Testis (tissue), 3 donors: ENCODE data around the gene YIPF4. TPM values are rescaled to one million over a fixed set of nuclear protein-coding genes. Genes with fewer than 3 reads are reported as not detected.
"Not testable (repeated sequence)": the region's sequence is repeated elsewhere in the genome, so short reads cannot be mapped to it uniquely, and the experiment has no call there.

ENCODE experiments used
- DNase-seq: peaks from one replicate; pipeline ENCODE4 v3.0.0-alpha.2; 2019
- H3K27ac ChIP-seq, 2 donors: fragments of 200-600 bp; sonication (generic); one replicate each; pipeline ENCODE4 v1.5.1; 2019
- H3K27me3 ChIP-seq: fragments of 200-600 bp; sonication (generic); one replicate; pipeline ENCODE4 v1.5.1; 2019
- H3K36me3 ChIP-seq: fragments of 200-600 bp; sonication (generic); one replicate; pipeline ENCODE4 v1.5.1; 2017; ENCODE audit warnings: low read depth; ENCODE audit errors: missing control alignments
- H3K4me1 ChIP-seq: fragments of 200-600 bp; sonication (generic); one replicate; pipeline ENCODE4 v1.5.1; 2019
- H3K4me3 ChIP-seq, 2 donors: fragments of 200-600 bp; sonication (generic); one replicate each; pipeline ENCODE4 v1.5.1; 2017 to 2019
- H3K9me3 ChIP-seq: fragments of 200-600 bp; sonication (generic); one replicate; pipeline ENCODE4 v1.5.1; 2017
- POLR2A ChIP-seq: fragments of 450-650 bp; IDR thresholded peaks from one replicate; pipeline ENCODE4 v1.6.1; 2017; ENCODE audit warnings: antibody characterized with exemption, mild to moderate bottlenecking, moderate library complexity
- WGBS, 2 donors: methylation state at CpG; one replicate each; pipeline ENCODE4 v1.1.5; 2018; 5-methylcytosine and 5-hydroxymethylcytosine counted together
- intact Hi-C: fragments of 100-400 bp; cut with DNase I; formaldehyde crosslinking; loops from one replicate; pipeline ENCODE4 v1.15.1; 2023; ENCODE audit warnings: low total_unique reads
- polyA plus RNA-seq: library from polyadenylated mRNA; stranded (reverse); fragments of 350-450 nt; fragmentation: Illumina TruSeq; extraction: RNeasy Lipid Tissue Mini Kit (QIAGEN cat#74804); gene quantifications from one replicate; pipeline ENCODE4 v1.2.3, GENCODE V29; 2014; ENCODE audit warnings: low read depth, low replicate concordance; ENCODE audit not compliant: insufficient read depth
- total RNA-seq, 2 donors: library from RNA; depleted of rRNA; stranded (reverse); fragments of >200 nt; gene quantifications; one replicate each; pipeline ENCODE4 v1.2.3, GENCODE V29; 2016
- TF ChIP-seq, protein P1 (sequence below), 3 experiments: fragments of 450-650 bp in 2 of 3; fragments of 200-600 bp in 1 of 3; sonication (generic) in 1 of 3; IDR thresholded peaks; one replicate each; pipeline ENCODE4 v1.5.1; 2016 to 2019; ENCODE audit warnings: antibody characterized with exemption in 3 of 3, mild to moderate bottlenecking in 2 of 3, moderate library complexity in 1 of 3

The YIPF4 gene
- total and polyA plus RNA-seq, 3 donors from 2014 or later: 13.9 to 41.2 (median 16.0) TPM

DNA sequence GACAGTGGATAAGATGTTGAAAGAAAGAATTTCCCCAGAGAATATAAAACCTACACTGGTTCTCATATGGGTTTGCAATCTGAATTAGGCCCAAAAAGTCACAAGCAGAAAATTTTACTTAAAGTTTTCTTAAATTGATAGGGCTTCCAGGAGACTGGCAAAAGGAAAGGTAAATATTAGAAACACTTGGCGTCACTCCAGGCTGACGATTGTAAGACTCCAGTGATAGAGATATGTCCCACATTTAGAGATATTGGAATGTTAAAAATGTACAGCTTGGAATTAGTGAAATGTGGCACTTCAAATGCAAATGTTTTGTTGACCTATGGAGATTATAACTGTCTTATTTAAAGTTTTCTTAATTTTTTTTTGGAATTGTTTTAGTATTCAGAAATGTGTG, 14.0 kb downstream of the YIPF4 start:
- DNase-seq: no peak
- Histone ChIP-seq H3K9me3 (no peaks in the 10 kb centered on the region), H3K4me1 (peaks cover 6% of the 10 kb centered on the region), H3K36me3 (no peaks in the 10 kb centered on the region), H3K27ac (no peak overlapping the region), H3K4me3 (no peak overlapping the region), H3K27me3 (no peaks in the 10 kb centered on the region)
- WGBS, 2 donors: 72 to 81% methylated on average over 2 of the region's 2 CpGs
- intact Hi-C loops: no loop called here
- TF ChIP-seq, protein P1, sequence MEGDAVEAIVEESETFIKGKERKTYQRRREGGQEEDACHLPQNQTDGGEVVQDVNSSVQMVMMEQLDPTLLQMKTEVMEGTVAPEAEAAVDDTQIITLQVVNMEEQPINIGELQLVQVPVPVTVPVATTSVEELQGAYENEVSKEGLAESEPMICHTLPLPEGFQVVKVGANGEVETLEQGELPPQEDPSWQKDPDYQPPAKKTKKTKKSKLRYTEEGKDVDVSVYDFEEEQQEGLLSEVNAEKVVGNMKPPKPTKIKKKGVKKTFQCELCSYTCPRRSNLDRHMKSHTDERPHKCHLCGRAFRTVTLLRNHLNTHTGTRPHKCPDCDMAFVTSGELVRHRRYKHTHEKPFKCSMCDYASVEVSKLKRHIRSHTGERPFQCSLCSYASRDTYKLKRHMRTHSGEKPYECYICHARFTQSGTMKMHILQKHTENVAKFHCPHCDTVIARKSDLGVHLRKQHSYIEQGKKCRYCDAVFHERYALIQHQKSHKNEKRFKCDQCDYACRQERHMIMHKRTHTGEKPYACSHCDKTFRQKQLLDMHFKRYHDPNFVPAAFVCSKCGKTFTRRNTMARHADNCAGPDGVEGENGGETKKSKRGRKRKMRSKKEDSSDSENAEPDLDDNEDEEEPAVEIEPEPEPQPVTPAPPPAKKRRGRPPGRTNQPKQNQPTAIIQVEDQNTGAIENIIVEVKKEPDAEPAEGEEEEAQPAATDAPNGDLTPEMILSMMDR (IDR thresholded peaks at IDR 0.05): no peak
- no peak for TF ChIP-seq POLR2A

DNA sequence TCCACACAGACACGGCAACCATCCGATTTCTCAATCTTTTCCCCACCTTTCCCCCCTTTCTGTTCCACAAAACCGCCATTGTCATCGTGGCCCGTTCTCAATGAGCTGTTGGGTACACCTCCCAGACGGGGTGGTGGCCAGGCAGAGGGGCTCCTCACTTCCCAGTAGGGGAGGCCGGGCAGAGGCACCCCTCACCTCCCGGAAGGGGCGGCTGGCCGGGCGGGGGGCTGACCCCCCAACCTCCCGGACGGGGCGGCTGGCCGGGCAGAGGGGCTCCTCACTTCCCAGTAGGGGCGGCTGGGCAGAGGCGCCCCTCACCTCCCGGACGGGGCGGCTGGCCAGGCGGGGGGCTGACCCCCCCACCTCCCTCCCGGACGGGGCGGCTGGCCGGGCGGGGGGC, 15.8 kb downstream of the YIPF4 start:
- H3K4me3 ChIP-seq, H3K9me3 ChIP-seq, H3K27me3 ChIP-seq, intact Hi-C loops, H3K36me3 ChIP-seq, DNase-seq, H3K4me1 ChIP-seq, H3K27ac ChIP-seq: not testable (repeated sequence)
- WGBS, 2 donors: 84 to 89% methylated on average over 2 to 17 of the region's 26 CpGs

DNA sequence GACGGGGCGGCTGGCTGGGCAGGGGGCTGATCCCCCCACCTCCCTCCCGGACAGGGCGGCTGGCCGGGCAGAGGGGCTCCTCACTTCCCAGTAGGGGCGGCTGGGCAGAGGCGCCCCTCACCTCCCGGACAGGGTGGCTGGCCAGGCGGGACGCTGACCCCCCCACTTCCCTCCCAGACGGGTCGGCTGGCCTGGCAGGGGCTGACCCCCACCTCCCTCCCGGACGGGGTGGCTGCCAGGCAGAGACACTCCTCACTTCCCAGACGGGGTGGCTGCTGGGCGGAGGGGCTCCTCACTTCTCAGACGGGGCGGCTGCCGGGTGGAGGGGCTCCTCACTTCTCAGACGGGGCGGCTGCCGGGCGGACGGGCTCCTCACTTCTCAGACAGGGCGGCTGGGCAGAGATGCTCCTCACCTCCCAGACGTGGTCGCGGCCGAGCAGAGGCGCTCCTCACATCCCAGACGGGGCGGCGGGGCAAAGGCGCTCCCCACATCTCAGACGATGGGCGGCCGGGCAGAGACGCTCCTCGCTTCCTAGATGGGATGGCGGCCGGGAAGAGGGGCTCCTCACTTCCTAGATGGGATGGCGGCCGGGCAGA, 16.4 kb downstream of the YIPF4 start:
- H3K4me3 ChIP-seq, H3K27me3 ChIP-seq, H3K9me3 ChIP-seq, H3K4me1 ChIP-seq, intact Hi-C loops, H3K36me3 ChIP-seq, DNase-seq, H3K27ac ChIP-seq: not testable (repeated sequence)
- WGBS, 2 donors: 93 to 98% methylated on average over 12 to 36 of the region's 43 CpGs

DNA sequence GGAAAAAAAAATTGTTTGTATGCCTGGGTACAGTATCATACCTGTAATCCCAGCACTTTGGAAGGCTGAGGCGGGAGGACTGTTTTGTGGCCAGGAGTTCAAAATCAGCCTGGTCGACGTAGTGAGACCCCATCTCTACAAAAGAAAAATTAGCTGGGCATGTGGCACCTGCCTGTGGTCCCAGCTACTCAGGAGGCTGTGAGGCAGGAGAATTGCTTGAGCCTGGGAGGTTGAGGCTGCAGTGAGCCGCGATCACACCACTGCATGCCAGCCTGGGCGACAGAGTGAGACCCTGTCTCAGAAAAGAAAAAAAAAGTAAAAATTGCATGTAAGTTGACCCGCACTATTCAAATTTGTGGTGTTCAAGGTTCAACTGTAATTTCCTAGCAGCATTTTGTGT, 32.9 kb downstream of the YIPF4 start:
- Histone ChIP-seq H3K9me3 (no peaks in the 10 kb centered on the region), H3K4me1 (no peaks in the 10 kb centered on the region), H3K4me3 (no peak overlapping the region), H3K36me3 (no peaks in the 10 kb centered on the region), H3K27me3 (no peaks in the 10 kb centered on the region), H3K27ac (no peak overlapping the region)
- intact Hi-C loops: no loop called here
- TF ChIP-seq, protein P1 (IDR thresholded peaks at IDR 0.05): no peak
- TF ChIP-seq POLR2A: no peak
- DNase-seq: no peak
- WGBS, 2 donors: 93 to 95% methylated on average over 7 of the region's 7 CpGs

DNA sequence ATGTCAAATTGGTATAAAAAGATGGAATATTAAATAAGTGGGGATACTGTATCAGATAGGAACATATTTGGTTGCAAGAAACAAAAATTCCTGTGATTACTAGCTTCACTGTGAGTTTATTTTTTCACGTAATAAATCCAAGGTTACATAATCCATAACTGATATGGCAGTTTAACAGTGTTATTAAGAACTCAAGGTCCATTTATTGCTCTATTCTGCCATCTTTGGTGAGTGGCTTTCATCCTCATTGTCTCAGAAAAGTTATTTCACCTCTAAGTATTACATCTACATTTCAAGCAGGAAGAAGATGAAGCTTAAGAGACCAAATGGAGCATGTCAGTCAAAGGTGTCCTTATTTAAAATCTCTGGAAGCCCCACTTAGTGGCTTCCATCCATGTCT, 37.2 kb downstream of the YIPF4 start:
- no peak overlapping the region for H3K4me3 ChIP-seq
- DNase-seq: no peak
- WGBS, 2 donors: 63 to 81% methylated on average over 1 of the region's 1 CpG
- no peaks in the 10 kb centered on the region for H3K36me3 ChIP-seq
- no peak overlapping the region for H3K27ac ChIP-seq
- no peaks in the 10 kb centered on the region for H3K4me1 ChIP-seq
- intact Hi-C loops: no loop called here
- H3K27me3 ChIP-seq: no peaks in the 10 kb centered on the region
- TF ChIP-seq, protein P1 (IDR thresholded peaks at IDR 0.05): no peak
- no peak for TF ChIP-seq POLR2A
- H3K9me3 ChIP-seq: no peaks in the 10 kb centered on the region

DNA sequence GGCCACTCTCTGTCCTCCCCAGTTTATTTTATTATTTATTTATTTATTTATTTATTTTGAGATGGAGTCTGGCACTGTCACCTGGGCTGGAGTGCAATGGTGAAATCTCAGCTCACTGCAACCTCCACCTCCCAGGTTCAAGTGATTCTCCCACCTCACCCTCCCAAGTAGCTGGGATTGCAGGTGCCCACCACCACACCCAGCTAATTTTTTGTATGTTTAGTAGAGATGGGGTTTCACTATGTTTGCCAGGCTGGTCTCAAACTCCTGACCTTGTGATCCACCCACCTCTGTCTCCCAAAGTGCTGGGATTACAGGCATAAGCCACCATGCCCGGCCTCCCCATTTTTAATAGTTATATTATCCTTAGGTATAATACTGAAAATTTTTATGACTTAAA, 51.0 kb downstream of the YIPF4 start:
- H3K4me3 ChIP-seq, H3K27me3 ChIP-seq, H3K4me1 ChIP-seq, H3K36me3 ChIP-seq, H3K9me3 ChIP-seq, DNase-seq, intact Hi-C loops, H3K27ac ChIP-seq: not testable (repeated sequence)
- 88 to 90% methylated on average over 1 of the region's 1 CpG for WGBS, 2 donors

DNA sequence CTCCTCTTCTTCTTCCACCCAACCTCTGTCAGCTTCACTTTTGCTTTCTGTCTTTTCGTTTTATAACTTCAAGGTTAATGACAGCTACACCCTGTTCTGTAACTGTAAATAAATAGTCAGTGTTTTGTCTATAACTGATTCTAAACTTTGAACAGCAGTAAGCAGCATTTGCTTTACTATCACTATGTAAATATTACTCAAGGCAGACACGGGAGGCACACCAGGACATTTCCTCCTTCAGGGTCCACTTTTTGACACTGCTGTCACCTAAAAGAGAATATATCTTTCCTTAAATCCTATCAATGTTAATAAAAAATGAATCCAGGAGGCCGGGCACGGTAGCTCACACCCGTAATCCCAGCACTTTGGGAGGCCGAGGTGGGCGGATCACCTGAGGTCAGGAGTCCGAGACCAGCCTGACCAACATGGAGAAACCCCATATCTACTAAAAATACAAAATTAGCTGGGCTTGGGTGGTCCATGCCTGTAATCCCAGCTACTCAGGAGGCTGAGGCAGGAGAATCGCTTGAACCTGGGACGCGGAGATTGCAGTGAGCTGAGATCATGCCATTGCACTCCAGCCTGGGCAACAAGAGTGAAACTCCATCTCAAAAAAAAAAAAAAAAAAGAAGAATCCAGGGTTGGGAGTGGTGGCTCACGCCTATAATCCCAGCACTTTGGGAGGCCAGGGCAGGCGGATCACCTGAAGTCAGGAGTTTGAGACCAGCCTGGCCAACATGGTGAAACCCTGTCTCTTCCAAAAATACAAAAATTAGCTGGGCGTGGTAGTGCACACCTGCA, 51.7 kb downstream of the YIPF4 start:
- H3K27ac ChIP-seq, H3K36me3 ChIP-seq, intact Hi-C loops, H3K9me3 ChIP-seq, H3K4me1 ChIP-seq, DNase-seq, H3K27me3 ChIP-seq, H3K4me3 ChIP-seq: not testable (repeated sequence)
- WGBS, 2 donors: 83 to 86% methylated on average over 14 of the region's 14 CpGs
